Stomach smooth muscle (tissue), 2 donors: ENCODE results near the gene PDIA6.

ENCODE experiments used
- H3K27ac ChIP-seq: one replicate; pipeline ENCODE4 v1.7.0; 2013; ENCODE audit warnings: mild to moderate bottlenecking, low read length, inconsistent platforms
- H3K27me3 ChIP-seq, 2 donors: one replicate each; pipeline ENCODE4 v1.7.0; 2013; ENCODE audit warnings: low read length in 2 of 2; ENCODE audit not compliant: insufficient read depth in 2 of 2, control insufficient read depth in 1 of 2
- H3K36me3 ChIP-seq, 2 donors: one replicate each; pipeline ENCODE4 v1.7.0; 2013; ENCODE audit warnings: low read length in 2 of 2; ENCODE audit not compliant: control insufficient read depth in 2 of 2, insufficient read depth in 2 of 2
- H3K4me1 ChIP-seq: one replicate; pipeline ENCODE4 v1.7.0; 2013; ENCODE audit warnings: low read length; ENCODE audit not compliant: control insufficient read depth, insufficient read depth
- H3K4me3 ChIP-seq, 2 donors: one replicate each; pipeline ENCODE4 v1.7.0; 2013; ENCODE audit warnings: low read length in 2 of 2
- H3K9ac ChIP-seq, 2 donors: one replicate each; pipeline ENCODE4 v1.7.0; 2013; ENCODE audit warnings: low read length in 2 of 2, mild to moderate bottlenecking in 1 of 2
- H3K9me3 ChIP-seq, 2 donors: one replicate each; pipeline ENCODE4 v1.7.0; 2013; ENCODE audit warnings: low read length in 2 of 2; ENCODE audit not compliant: control insufficient read depth in 2 of 2
- donor health status: healthy.
- donor health status: Pancreatic carcinoma.

PDIA6 gene

DNA sequence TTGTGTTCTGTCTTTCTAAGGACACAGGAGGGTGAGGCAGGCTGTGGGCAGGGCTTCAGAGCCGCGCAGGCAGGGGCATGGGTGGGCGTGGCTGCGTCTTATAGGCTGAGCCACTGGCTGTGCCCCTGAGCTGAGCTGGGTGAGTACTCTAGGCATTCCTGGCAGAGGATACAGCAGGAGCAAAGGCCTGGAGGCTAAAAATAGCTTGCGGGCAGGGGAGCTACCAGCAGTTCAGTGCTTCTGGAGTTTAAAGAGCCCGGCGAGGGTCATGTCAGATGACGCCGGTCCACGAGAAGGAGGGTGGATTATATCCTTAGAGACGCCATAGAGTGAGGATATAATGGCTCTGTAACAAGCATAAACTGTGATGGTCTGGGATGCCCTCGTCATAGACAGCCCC is 31.5 kb upstream of the PDIA6 start:
- Histone ChIP-seq H3K9me3 (peaks cover 11 to 17% of the 10 kb centered on the region in 2 donors), H3K9ac (peak overlapping the region in 1 of 2 donors; percentile 36), H3K27me3 (no peaks in the 10 kb centered on the region), H3K4me3 (peak overlapping the region; percentile 61 to 63), H3K27ac (peak overlapping the region; percentile 66), H3K4me1 (peaks cover 32% of the 10 kb centered on the region), H3K36me3 (no peaks in the 10 kb centered on the region)

DNA sequence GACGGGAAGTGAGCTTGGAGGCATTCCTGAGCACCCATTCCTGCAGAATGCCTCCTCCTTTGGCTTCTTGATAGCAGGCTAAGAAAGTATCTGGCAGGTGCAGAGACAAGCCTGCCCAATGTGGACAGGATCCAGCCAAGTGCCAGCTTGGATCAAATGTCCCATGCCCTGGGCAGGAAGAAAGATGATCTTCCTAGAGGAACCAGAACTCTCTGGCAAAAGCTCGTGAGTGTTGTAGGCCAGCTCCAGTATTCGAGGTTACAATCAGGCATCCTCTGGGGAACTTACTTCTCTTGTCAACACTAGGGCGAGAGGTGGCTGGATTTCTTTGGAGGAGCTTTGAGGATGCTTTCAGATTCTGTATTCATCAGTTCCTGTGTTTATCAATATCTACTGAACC is 29.9 kb upstream of the PDIA6 start:
- H3K4me1 ChIP-seq, result peaks cover 30% of the 10 kb centered on the region

DNA sequence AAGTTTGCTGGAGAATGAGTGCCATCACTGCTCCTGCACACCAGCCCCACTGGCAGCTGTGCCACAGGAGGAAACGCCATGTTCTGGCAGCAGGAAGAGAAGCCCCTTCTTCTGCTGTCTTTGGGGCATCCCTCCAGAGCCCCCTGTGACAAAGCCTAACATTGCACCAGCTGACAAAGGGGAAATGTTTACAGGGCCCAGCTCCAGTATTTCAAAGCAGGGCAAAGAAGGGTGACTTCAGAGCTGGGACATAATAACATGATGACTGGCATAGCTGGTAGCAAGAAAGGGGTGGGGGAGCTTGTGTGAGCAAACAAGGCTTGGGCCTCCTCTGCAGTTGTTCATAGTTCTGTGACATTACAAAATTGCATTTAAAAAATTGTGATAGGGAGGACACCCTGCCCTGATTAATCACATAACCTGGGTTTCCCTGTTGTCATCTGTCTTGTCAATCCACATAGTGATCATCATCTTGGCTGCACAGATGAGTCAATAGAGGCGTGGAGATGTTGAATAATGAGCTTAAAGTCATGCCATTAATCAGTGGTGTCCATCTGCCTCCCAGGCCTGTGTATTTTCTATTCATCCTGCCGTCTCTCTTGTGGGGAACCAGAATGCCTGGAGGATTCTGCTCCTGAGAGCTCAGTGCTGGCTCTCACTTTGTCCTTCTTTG is 29.1 kb upstream of the PDIA6 start:
- H3K36me3 ChIP-seq, result no peaks in the 10 kb centered on the region
- H3K4me3 ChIP-seq, result no peak overlapping the region
- no peaks in the 10 kb centered on the region for H3K27me3 ChIP-seq
- peaks cover 11 to 17% of the 10 kb centered on the region in 2 donors for H3K9me3 ChIP-seq
- H3K27ac ChIP-seq, result no peak overlapping the region
- H3K4me1 ChIP-seq, result peaks cover 30% of the 10 kb centered on the region
- H3K9ac ChIP-seq, result no peak overlapping the region

More for the DNA sequence above, 29.9 kb upstream of the PDIA6 start:
- Histone ChIP-seq H3K9me3 (peaks cover 11 to 17% of the 10 kb centered on the region in 2 donors), H3K27ac (no peak overlapping the region), H3K27me3 (no peaks in the 10 kb centered on the region), H3K36me3 (no peaks in the 10 kb centered on the region), H3K9ac (no peak overlapping the region), H3K4me3 (no peak overlapping the region)

- no peaks in the 10 kb centered on the region for H3K36me3 ChIP-seq
Observed at GRCh38 chr2:10839813-10840212, 27.2 kb upstream of the PDIA6 start.

GRCh38 chr2:10838734-10839133 is 26.1 kb upstream of the PDIA6 start:
- Histone ChIP-seq H3K4me3 (no peak overlapping the region), H3K9me3 (peaks cover 11 to 17% of the 10 kb centered on the region in 2 donors), H3K27me3 (no peaks in the 10 kb centered on the region), H3K4me1 (peaks cover 11% of the 10 kb centered on the region), H3K27ac (no peak overlapping the region), H3K9ac (no peak overlapping the region), H3K36me3 (no peaks in the 10 kb centered on the region)

More at GRCh38 chr2:10839813-10840212, 27.2 kb upstream of the PDIA6 start:
- no peak overlapping the region for H3K4me3 ChIP-seq
- H3K9ac ChIP-seq, result no peak overlapping the region
- H3K9me3 ChIP-seq, result peaks cover 11 to 17% of the 10 kb centered on the region in 2 donors
- peaks cover 14% of the 10 kb centered on the region for H3K4me1 ChIP-seq
- no peak overlapping the region for H3K27ac ChIP-seq
- H3K27me3 ChIP-seq, result no peaks in the 10 kb centered on the region

GRCh38 chr2:10837298-10838266 is 25.0 kb upstream of the PDIA6 start:
- Histone ChIP-seq H3K27ac (no peak overlapping the region), H3K9ac (no peak overlapping the region), H3K4me1 (peaks cover 18% of the 10 kb centered on the region), H3K4me3 (no peak overlapping the region), H3K9me3 (peaks cover 11 to 17% of the 10 kb centered on the region in 2 donors), H3K36me3 (no peaks in the 10 kb centered on the region), H3K27me3 (no peaks in the 10 kb centered on the region)

- no peaks in the 10 kb centered on the region for H3K36me3 ChIP-seq
- H3K4me1 ChIP-seq, result peaks cover 24% of the 10 kb centered on the region
- H3K9ac ChIP-seq, result no peak overlapping the region
- no peaks in the 10 kb centered on the region for H3K9me3 ChIP-seq
- H3K27ac ChIP-seq, result no peak overlapping the region
- H3K27me3 ChIP-seq, result peaks cover 0 to under 1% of the 10 kb centered on the region in 2 donors
- H3K4me3 ChIP-seq, result no peak overlapping the region
Observed at GRCh38 chr2:10835052-10835970, 22.7 kb upstream of the PDIA6 start.

DNA sequence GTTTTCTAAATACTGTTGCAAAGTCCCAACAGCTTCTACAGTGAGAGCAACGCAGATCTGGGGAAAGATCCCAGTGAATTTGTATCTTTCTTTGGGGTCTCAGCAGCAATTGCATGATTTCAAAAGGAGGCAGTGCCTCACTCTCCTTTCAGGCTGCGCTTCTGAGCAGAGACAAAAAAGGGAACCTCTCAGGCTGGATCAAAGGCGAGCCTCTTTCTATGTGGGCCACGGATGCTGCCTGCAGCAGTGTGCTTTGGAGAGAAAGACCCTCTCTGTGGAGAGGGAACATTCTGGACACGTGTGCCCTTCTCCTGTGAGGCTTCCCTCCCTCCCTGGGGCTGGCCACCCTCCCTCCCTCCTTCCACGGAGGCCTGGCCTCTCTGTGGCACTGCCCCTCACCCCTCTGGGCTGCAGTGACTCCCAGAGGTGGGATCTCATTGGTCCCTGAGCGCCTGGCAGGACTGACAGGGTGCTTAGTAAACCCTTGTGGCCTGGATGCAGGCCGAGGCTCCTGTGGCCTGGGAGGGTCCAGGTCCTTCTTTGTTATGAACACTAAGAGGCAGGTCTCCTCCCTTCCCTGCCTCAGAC is 21.6 kb upstream of the PDIA6 start:
- Histone ChIP-seq H3K36me3 (no peaks in the 10 kb centered on the region), H3K9ac (no peak overlapping the region), H3K4me1 (peaks cover 24% of the 10 kb centered on the region), H3K9me3 (no peaks in the 10 kb centered on the region), H3K4me3 (no peak overlapping the region), H3K27me3 (peaks cover 0 to 4% of the 10 kb centered on the region in 2 donors), H3K27ac (no peak overlapping the region)

GRCh38 chr2:10833021-10833420 is 20.4 kb upstream of the PDIA6 start:
- peaks cover 0 to 4% of the 10 kb centered on the region in 2 donors for H3K27me3 ChIP-seq
- H3K4me1 ChIP-seq, result peaks cover 24% of the 10 kb centered on the region
- H3K9ac ChIP-seq, result no peak overlapping the region
- no peaks in the 10 kb centered on the region for H3K9me3 ChIP-seq
- peak overlapping the region; percentile 11 for H3K27ac ChIP-seq
- H3K4me3 ChIP-seq, result no peak overlapping the region
- H3K36me3 ChIP-seq, result no peaks in the 10 kb centered on the region
